NCI-H526 (cell line): Measurements from ENCODE around the gene CALHM1.

Source experiments
- DNase-seq, 2 experiments: peaks; one replicate each; lab custom pipeline; 2025; lab: John Stamatoyannopoulos, UW

The CALHM1 gene

GRCh38 chr10:103455235-103455634 lies 3.5 kb downstream of the CALHM1 start:
- no peak for DNase-seq

- DNase-seq, result no peak
Measured at GRCh38 chr10:103454026-103454425, 4.7 kb downstream of the CALHM1 start.

GRCh38 chr10:103452506-103453230 lies 6.0 kb downstream of the CALHM1 start:
- DNase-seq, result no peak

GRCh38 chr10:103451831-103452505 lies 6.7 kb downstream of the CALHM1 start, which contains the start of gene CALHM2:
Gene CALHM2, minus strand, starts transcription at chr10:103452370. Its CDS starts 2,429 bp downstream, at chr10:103449941.
- DNase-seq, result peak; percentile 40 to 78

GRCh38 chr10:103451091-103451813 lies 7.4 kb downstream of the CALHM1 start:
- DNase-seq, result peak in 1 of 2 experiments; percentile 19

- no peak for DNase-seq
Measured at GRCh38 chr10:103450201-103450695, 8.5 kb downstream of the CALHM1 start.

- DNase-seq, result no peak
Measured at GRCh38 chr10:103449208-103450144, 9.2 kb downstream of the CALHM1 start.

GRCh38 chr10:103448746-103449145 lies 10.0 kb downstream of the CALHM1 start:
- no peak for DNase-seq

- no peak for DNase-seq
Measured at GRCh38 chr10:103447187-103447586, 11.5 kb downstream of the CALHM1 start.

- no peak for DNase-seq
Measured at GRCh38 chr10:103445767-103446567, 12.7 kb downstream of the CALHM1 start.

GRCh38 chr10:103445366-103445765 lies 13.3 kb downstream of the CALHM1 start:
- no peak for DNase-seq

GRCh38 chr10:103444478-103444877 lies 14.2 kb downstream of the CALHM1 start:
- no peak for DNase-seq

- no peak for DNase-seq
Measured at GRCh38 chr10:103443475-103444185, 15.1 kb downstream of the CALHM1 start.

- DNase-seq, result no peak
Measured at GRCh38 chr10:103442031-103442461, 16.7 kb downstream of the CALHM1 start.

GRCh38 chr10:103441611-103442010 lies 17.1 kb downstream of the CALHM1 start:
- no peak for DNase-seq

GRCh38 chr10:103441206-103441605 lies 17.5 kb downstream of the CALHM1 start:
- no peak for DNase-seq

- no peak for DNase-seq
Measured at GRCh38 chr10:103440416-103440815, 18.3 kb downstream of the CALHM1 start.

- DNase-seq, result no peak
Measured at GRCh38 chr10:103439776-103440175, 18.9 kb downstream of the CALHM1 start.

- no peak for DNase-seq
Measured at GRCh38 chr10:103433858-103434257, 24.8 kb downstream of the CALHM1 start.

GRCh38 chr10:103431902-103432301 lies 26.8 kb downstream of the CALHM1 start:
- no peak for DNase-seq
